NB4 (cell line): ENCODE measurements around the gene GPR39.

Source experiments
- DNase-seq: peaks from one replicate; pipeline ENCODE4 v3.0.0; 2010; ENCODE audit warnings: low read depth
- H3K4me3 ChIP-seq: one replicate; pipeline ENCODE4 v1.5.1; 2011; ENCODE audit warnings: mild to moderate bottlenecking, low read depth, low read length, moderate library complexity
- MYC ChIP-seq: IDR thresholded peaks from 2 replicates; pipeline ENCODE4 v1.6.1; 2011; ENCODE audit warnings: low read depth, low read length
- POLR2A ChIP-seq: IDR thresholded peaks from 2 replicates; pipeline ENCODE4 v1.6.1; 2011; ENCODE audit warnings: mild to moderate bottlenecking; ENCODE audit not compliant: insufficient read length; ENCODE audit errors: extremely low read depth
- TF ChIP-seq, protein P1 (sequence below): IDR thresholded peaks from 2 replicates; pipeline ENCODE4 v1.6.1; 2011; ENCODE audit warnings: low read depth, low read length
- TF ChIP-seq, protein P2 (sequence below): IDR thresholded peaks from one replicate; pipeline ENCODE4 v1.5.1; 2012; ENCODE audit warnings: low read depth, low read length

GPR39 gene

GRCh38 chr2:132627536-132627935, 210.9 kb downstream of the GPR39 start:
- no peak for DNase-seq
- TF ChIP-seq, protein P1, sequence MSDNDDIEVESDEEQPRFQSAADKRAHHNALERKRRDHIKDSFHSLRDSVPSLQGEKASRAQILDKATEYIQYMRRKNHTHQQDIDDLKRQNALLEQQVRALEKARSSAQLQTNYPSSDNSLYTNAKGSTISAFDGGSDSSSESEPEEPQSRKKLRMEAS = no peak
- no peak for TF ChIP-seq MYC
- TF ChIP-seq, protein P2, sequence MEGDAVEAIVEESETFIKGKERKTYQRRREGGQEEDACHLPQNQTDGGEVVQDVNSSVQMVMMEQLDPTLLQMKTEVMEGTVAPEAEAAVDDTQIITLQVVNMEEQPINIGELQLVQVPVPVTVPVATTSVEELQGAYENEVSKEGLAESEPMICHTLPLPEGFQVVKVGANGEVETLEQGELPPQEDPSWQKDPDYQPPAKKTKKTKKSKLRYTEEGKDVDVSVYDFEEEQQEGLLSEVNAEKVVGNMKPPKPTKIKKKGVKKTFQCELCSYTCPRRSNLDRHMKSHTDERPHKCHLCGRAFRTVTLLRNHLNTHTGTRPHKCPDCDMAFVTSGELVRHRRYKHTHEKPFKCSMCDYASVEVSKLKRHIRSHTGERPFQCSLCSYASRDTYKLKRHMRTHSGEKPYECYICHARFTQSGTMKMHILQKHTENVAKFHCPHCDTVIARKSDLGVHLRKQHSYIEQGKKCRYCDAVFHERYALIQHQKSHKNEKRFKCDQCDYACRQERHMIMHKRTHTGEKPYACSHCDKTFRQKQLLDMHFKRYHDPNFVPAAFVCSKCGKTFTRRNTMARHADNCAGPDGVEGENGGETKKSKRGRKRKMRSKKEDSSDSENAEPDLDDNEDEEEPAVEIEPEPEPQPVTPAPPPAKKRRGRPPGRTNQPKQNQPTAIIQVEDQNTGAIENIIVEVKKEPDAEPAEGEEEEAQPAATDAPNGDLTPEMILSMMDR = no peak
- no peak for TF ChIP-seq POLR2A
- no peak overlapping the region for H3K4me3 ChIP-seq

DNA sequence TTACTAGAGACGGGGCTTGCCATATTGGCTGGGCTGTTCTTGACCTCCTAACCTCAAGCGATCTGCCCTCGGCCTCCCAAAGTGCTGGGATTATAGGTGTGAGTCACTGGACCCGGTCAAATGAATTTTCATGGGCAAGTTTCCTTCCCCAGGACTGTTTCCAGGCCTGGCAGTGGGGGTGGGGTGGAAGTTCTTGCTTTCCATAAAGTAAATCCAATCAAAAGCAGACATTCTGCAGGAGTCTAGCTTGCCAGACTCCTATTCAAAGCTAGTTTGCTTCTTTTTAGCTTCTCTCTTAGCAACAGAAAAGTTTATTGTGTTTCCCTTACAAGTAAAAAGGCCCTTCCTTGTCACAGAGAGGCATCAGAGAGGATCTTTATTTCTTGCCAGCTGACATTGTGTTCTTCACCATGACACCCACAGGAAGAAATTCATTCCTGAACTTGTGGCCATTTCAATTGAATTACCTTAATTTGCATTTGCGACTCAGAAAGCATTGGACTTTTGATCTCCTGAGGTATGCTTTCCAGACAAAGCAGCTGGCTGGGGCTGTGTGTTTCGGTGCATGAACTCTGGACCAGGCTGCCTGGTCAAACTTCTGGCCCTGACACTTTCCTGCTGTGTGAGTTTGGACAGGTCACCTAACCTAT, 215.5 kb downstream of the GPR39 start:
- DNase-seq = no peak
- TF ChIP-seq POLR2A (no peak), MYC (no peak)
- TF ChIP-seq, protein P1 = no peak
- TF ChIP-seq, protein P2 = no peak
- no peak overlapping the region for H3K4me3 ChIP-seq

- TF ChIP-seq, protein P1 = no peak
- TF ChIP-seq, protein P2 = no peak
- TF ChIP-seq MYC (no peak), POLR2A (no peak)
- no peak overlapping the region for H3K4me3 ChIP-seq
- no peak for DNase-seq
These were observed 217.0 kb downstream of the GPR39 start for GRCh38 chr2:132633635-132634034.

DNA sequence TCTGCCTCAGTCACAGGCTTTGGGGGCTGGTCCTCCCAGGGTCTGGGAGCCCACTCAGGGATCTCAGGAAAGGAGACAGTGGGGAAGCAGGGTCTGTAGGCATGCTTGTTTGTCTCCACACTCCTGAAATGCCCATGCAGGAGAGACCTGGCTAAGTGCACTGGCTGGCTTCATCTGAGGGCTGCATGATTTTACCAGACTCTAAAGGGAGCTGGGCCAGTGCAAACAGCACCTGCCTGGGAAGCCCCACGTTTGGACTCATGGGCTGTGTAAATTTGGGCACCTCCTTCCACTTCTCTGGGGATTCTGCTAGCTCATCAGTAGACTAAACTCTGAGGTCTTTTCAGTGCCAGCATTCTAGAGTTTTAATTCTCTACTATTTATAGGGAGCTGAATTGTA, 219.7 kb downstream of the GPR39 start:
- no peak overlapping the region for H3K4me3 ChIP-seq
- TF ChIP-seq POLR2A (no peak), MYC (no peak)
- TF ChIP-seq, protein P1 = no peak
- TF ChIP-seq, protein P2 = no peak
- DNase-seq = no peak

DNA sequence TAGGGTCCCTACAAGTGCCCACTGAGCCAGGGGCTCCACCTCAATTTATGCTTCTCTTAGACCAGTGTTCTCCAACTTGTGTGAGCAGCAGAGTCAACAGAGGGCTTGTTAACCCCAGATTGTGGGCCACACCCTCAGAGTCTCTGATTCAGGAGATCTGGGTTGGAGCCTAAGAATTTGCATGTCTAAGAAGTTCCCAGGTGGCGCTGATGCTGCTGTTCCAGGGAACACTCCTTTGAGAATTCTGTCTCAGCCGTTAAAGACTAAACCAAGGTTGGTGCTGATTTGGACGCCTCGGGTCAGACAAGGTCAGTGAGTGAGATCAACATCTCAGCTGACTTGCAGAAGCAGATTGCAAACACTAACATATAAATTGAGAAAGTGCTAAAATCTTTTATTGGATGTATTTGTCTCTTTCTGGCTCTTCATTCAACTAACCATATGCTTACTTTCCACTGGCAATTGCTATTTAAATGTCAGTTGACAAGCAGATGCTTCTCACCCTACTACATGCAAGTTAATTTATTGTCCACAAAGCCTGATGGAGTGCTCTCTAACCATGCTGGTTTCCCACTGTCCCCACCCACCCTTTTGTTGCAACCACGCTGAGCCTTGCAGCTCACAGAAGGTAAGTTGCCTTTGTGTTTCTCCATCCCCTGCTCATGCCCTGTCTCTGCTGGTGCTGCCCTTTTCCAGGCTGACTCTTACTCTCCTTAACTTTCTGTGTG, 221.9 kb downstream of the GPR39 start:
- DNase-seq = no peak
- TF ChIP-seq MYC = no peak
- TF ChIP-seq, protein P1 = no peak

GRCh38 chr2:132640116-132640515, 223.5 kb downstream of the GPR39 start:
- H3K4me3 ChIP-seq = no peak overlapping the region
- no peak for TF ChIP-seq POLR2A
- TF ChIP-seq, protein P1 = no peak
- TF ChIP-seq, protein P2 = no peak
- no peak for TF ChIP-seq MYC
- no peak for DNase-seq

More for the DNA sequence above, 221.9 kb downstream of the GPR39 start:
- no peak overlapping the region for H3K4me3 ChIP-seq
